Middle frontal gyrus (tissue), 1 donor: ENCODE results near the gene MPV17L2.

Experiments
- DNase-seq: peaks from one replicate; pipeline ENCODE4 v3.0.0-alpha.2; 2015; ENCODE audit warnings: low spot score; ENCODE audit errors: extremely low spot score

MPV17L2 gene

DNA sequence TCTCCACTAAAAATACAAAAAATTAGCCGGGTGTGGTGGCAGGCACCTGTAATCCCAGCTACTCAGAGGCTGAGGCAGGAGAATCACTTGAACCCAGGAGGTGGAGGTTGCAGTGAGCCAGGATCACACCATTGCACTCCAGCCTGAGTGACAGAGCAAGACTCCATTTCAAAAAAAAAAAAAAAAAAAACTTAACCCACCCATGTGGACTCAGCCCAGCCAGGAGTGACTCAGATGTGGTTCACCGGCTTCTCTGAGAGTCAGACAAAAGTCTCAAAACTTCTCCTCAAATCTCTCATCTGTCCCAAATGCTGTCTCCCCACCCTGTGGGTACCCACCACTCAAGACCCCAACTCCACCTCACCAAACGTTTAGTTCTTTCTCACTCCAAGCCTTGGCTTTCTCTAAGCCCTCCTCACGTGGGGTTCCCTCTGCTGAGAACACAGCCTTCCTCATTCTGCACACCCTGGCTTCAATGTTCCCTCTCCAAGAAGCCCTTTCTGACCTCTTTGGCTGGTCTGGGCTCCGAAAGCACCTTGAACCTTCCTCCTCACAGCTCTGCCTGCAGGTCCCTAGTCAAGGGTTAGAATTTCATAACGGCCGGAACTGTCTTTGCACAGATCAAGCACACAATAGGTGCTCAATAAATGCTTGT lies 21.9 kb downstream of the MPV17L2 start:
- no peak for DNase-seq

DNA sequence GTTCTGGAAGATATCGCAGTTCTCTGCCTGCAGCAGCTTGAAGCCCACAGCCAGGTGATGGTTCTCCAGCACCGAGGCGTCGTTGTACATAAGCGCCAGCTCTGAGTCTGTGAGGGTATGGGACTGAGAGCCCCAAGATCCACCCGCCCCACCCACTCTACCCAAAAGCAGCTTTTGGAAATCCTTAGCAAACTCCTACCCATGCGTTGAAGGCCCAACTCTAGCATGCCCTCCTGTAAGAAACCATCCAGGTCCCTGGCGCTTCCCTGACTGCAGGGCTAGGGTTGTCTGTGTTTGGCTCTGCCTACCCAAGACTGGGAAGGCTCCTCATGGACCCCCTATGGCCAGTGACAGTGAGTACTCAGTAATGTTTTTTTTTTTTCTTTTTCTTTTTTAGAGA lies 23.8 kb downstream of the MPV17L2 start:
- no peak for DNase-seq

DNA sequence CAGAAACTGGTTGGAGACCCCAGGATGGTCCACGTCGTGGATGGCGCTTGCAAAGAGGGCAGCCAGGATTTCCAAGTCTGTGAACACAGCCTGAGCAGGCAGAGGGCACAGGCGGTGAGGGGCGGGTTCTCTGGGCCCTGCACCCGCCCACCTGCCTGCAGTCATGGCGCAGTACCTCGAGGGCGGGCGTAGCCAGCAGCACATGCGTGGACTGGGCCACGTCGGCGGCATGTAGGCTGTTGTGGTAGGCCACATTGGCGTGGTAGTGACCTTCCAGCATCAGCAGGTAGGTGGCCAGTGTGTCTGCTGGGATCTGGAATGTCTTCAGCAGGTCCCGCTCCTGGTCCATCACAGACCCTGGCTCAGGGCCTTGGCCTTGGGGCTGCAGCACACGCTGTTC lies 25.1 kb downstream of the MPV17L2 start:
- DNase-seq = no peak

DNA sequence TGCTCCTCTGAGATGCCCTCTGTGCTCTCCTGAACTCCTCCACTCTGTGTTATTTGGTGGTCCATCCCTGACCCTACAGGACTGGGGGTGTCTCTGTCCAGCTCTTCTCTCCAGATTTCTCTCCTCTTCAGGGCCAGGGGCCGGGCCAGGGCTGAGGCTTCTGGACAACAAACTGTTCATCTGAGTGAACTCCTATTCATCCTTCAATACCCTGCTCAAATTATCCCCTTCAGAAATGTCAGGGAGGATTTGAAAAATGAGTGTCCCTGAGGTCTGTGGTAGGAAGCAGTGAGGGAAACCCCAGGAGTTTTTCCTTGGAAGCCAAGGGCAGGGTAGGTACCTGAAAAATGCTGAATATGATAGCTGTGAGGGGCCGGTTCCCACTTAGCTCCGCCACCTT lies 25.6 kb downstream of the MPV17L2 start:
- DNase-seq = no peak

DNA sequence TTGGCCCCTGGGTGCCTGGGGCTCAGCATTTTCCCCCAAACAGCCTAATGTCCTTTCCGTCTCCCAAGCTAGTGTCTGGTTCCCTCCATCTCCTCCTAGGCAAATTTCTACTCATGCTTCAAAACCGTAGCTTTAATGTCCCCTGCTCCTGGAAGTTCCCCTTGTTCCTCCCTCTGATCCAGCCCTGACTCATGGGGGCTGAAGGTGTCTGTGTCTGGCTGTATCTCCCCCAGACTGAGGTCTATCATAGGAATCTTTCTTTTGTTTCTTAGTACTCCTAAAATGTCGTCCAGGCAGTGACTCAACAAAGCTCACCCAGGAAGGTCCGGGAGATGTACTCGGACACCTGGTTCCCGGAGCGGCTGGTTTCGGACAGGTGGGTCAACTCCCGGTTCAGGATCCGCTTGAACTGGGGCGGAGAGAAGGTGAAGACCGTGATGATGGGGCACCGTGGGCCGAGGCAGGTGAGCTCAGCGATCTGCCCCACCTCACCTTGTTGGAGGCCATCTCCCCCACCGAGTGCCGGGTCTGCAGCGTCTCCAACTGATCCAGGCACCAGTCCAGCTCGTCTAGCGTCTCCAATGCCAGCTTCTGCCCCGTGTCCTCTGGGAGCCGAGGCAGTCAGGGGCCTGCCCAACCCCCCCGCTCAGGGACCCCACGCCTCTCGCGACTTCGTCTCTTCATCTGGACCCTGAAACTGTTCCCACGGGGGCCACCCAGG lies 27.1 kb downstream of the MPV17L2 start:
- DNase-seq = no peak

DNA sequence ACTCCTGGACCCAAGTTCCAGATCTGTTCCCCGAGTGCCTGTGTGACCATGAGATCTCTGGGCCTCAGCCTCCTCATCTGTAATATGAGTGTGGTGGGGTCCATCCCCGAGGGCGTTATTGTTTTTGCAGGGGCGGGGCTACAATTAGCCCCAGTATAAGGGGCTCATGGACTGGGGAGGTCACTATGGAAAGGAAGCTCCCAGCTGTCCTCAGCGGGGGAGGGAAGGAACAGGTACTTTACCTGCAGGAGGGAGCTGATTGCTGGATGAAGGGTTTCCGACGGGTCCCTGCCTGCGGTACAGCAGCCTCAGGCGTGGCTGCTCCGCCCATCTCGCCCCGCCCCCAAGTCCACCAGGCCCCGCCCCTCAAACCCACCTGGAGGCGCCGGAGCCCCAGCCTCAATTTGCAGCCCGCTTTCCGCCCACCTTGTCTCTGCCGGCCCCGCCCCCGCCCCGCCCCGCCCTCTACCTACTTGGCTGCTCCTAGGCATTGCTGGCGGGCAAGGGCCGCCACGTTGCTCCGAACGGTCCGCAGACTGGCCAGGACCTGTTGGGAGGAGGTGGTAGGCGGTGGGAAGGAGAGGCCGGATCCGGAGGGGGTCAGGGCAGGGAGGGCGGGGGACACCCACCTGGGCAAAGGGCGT lies 27.7 kb downstream of the MPV17L2 start:
- DNase-seq = no peak

DNA sequence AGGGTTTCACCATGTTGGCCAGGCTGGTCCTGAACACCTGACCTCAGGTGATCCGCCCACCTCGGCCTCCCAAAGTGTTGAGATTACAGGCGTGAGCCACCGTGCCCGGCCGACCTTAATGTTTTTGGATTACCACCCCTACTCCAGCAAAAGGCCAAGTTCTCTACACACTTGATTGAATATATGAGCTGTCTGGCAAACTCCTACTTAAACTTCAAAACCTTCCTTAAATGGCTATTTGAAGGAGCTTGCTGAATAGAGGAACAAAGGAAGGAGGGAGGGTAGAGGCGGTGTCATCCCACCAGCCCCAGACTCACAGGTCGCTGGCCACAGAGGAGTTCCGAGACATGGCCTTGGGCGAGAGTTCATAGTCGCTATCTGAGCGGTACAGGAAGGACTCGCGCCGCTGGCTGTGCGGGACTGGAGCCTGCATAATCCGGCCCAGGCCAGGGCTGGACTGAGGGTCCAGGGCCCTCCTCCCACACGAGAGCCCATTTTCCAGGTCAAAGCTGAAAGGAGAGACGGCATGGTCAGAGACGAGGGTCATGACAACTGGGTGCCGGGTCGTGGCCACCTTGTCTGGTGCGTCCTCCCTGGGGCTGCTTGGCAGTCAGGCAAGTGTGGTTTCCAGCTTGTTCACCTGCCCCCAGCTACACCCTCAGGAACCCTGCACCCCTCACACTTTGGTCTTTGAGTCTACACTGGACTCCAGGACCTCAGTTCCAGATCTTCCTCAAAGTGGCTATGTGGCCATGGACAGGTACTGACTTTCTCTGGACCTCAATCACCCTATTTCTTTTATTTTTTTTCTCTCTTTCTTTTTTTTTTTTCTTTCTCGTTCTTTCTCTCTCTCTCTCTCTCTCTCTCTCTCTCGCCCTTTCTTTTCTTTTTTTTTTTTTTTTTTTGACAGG lies 29.1 kb downstream of the MPV17L2 start:
- DNase-seq = no peak

DNA sequence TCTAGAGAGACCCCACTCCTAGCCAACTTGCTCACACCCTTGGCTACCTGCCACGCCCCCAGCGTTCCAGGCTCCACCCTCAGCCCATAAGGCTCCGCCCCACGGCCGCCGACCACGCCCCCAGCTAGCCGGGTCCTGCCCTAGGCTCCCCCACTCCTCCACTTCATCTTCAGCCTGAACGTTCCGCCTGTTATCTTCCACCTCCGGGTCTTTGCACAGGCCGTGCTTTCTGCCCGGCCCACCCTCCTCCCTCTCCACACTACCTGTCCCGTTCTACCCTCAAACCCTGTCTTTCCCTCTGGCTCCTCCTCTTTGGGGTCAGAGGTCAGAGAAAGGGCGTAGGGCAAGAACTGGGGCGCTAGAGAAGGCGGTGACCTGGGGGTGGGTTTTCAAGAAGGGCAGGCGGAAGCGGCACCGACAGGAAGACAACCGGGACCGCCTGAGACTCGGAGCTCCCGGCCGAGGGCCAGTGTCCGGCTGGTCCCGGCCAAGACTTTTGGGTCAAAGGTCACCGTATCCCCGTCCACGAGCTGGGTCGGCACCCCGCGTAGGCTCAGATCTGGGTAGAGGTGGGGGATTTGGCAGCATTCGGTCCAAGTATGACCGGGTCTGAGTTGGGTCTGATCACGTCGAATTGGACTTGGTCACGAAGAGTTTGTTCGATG lies 31.0 kb downstream of the MPV17L2 start:
- DNase-seq = no peak

DNA sequence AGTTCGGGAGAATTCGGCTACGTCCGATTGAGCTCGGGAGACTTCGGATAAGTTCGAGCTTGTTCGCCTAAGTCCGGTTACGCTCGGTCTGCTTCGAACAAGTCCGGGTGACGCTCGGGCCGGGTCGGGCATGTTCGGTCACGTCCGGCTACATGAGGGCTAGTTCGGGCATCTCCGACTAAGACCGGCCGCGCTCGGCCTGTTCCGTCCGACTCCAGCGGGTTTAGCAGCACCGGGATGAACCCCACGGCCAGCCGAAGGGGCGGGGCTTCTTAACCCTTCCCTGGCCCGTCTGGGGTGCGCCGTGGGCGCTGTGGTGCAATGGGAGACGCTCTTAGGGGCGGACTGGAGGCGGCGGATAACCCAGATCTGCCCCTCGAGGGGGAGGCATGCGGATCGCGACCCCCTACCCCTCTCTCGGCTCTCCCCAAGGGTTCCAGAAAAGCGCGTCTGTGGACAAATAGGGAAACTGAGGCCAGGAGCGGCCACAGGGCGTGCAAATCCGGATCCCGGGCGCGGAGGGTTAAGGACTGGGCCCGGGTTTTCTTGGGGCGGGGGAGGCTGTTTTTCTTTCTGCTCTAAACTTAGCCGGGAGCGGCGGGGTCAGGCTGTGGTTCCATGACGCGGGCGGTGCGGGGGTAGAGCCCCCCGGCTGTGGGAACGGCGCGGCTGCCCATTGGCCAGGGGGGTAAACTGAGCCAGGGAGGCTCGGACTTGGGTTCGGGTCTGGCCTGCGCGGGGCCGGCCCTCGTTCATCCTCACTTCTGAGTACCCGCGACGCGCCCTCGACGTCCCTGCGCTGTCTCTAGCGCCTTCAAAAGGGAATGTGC lies 31.7 kb downstream of the MPV17L2 start:
- peak; percentile 86 for DNase-seq

DNA sequence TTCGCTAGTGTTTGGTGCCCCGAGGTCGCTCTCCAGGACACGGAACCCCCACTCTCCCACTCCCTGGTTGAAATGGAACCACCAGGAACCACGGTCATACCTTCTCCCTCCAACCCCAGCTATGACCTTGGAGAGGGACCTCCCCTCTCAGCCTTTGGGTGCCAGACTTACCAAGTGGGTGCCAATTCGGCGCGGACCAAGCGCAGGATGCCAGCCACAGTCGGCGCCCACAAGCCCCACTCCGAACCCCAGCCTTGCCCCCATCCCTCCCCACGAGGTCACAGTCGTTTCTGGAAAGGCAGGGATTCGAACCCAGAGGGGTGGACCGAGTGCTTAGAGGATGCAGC lies 32.3 kb downstream of the MPV17L2 start:
- no peak for DNase-seq

DNA sequence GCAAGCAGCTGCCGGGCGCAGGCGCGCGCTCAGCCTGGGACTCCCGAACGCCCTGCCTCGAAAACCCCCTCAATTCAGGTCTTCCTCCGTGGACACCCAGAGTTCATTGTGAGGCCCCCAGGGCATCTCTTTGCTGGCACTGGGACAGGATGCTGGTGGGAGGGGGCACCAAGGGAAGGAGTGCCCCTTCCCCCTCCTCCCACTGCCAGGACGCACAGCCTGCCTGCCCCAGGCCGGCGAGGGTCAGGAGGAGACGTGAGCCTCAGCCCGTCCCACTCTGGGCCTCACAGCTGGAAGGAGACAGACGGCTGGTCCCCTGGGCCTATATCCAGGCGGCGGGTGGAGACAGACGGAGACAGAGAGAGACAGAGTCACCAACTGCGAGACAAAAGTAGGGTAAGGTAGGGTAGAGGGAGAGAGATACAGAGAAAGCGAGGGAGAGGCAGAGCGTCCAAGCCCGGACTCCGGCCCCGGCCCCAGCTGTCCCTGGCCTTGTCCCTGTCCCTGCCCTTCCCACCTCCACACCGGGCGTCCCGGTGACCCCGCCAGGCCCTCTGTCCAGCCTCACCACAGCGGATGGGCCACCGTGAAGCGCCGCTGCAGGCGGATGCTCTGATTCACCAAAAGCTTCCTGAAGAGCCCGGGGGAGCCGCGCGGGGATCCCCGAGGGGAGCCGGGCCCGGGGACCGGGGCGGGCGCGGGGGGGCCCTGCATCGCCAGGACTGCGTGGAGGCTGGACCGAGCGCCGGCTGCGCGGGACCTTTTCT lies 32.9 kb downstream of the MPV17L2 start, which contains the start of gene PDE4C:
Gene PDE4C (minus strand): TSS at position 737 of the 767 bp plus-strand sequence. CDS start 23 bp downstream, at position 714.
- no peak for DNase-seq

DNA sequence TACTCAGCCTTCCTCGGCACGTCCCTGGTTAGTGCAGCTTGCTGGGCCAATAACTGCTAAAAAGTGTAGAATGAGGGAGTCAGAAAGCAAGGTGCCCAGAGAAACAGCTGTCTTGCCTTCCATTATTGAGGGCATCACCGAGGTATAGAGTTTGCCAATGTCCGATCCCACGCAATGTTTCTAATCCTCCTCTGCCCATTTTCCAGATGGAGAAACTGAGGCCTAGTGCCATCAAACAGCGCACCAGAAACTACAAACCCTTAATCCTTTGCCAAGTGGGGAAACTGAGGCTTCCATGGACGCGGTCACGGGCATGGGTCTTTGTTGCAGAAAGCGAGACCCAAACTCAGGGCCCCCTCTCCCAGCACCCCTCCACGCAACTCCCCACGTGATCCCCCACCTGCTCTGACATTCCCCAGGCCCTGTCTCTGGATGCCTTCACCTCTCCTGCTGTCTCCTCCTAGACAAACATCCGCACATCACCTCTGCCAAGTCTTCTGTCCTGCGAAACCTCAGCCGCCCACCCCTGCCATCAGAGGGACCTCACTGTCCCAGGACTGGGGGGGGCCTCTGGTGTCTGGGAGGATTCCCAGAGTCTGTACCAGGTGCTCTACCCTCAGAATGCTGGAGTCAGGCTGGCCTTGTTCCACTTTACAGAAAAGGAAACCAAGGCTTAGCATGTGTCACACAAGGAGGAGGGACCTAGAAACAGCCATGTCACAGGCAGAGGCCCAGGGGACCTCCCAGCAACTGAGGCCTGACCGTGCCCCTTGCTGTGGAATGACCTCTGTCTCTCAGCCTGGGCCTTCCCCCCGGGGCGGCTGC lies 34.1 kb downstream of the MPV17L2 start:
- DNase-seq = no peak

DNA sequence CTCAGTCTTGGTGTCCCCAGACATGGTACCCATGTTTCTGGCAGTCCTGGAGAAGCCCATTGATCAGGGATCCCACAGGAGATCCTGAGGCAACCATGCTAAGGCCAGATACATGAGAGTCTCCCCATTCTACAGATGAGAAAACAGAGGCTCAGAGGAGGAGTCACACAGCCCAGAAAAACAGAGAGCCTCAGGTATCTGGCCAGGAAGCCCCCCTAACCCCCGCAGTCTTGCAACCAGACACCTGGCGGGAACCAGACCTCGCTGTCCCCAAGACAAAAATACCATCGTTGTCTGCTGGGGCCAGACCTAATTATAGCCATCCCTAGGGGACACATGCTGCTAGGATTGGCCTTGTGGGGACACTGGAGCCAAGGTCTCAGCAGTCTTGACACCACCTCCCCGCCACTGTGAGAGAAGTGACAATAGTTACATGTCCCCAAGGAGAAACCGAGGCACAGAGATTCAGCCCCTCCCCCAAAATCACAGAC lies 34.8 kb downstream of the MPV17L2 start:
- DNase-seq = no peak

DNA sequence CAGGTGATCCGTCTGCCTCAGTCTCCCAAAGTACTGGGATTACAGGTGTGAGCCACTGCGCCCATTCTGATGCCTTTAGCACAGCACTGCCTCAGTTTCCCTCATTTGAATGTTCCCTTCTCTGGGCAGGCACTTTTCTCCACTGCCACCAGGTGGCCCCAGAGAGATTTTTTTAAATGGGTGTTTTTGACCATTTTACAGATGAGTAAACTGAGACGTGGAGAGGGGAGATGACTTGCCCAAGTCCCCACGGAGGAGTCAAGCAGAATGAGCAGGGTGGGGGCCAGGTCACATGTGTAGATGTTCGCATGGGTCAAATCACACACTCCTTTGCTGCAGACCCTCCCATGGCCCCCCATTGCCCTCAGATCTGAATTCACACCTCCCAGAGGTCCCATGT lies 36.5 kb downstream of the MPV17L2 start:
- DNase-seq = no peak

DNA sequence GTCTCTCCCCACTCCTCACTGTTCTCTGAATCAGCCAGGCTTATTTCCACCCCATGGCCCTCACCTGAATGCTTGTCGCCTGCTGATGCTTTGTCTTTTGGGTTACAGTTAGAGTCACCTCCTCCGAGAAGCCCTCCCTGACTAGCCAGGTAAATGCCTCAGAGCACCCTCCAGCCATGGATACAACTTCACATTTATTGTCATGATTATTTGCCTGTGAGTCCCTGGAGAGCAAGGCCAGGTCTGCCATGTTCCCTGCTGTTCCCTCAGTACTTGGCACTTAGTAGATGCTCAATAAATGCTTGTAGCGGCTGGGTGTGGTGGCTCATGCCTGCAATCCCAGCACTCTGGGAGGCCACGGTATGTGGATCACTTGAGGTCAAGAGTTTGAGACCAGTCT lies 36.9 kb downstream of the MPV17L2 start:
- no peak for DNase-seq

DNA sequence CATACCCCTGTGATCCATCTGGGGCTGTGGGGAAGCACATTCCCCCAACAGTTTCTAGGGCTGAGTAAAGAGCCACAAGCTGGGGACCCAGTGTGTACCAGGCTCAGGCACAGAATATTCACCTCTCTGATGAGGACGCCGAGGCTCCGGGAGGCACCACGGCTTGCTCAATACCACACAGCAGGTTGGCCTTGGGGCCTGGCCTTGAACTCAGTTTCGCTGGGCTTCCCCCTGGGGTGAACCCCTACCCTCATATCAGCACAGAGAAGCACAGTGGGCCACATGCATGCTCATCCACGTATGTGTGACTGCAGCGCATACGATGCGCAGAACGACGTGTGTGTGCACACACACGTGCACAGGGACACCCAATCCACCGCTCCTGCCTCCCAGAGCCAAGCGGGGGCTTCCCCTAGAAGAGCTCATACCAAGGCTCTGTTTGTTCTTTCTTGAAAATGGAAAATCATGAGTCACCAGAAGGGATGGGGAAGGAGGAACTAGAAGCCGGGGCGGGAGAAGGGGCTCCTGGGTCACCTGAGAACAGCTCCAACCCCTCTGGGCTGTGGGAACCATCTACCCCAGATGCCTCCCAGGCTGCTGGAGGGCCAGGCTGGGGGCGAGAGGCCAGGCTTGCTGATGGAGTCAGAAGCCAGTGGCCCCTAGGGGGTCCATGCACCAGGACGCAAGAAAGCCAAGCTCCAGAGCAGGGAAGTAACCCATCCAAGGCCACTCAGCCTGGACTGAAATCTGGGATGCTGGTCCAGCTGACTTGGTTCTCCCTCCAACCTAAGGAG lies 38.1 kb downstream of the MPV17L2 start:
- no peak for DNase-seq

DNA sequence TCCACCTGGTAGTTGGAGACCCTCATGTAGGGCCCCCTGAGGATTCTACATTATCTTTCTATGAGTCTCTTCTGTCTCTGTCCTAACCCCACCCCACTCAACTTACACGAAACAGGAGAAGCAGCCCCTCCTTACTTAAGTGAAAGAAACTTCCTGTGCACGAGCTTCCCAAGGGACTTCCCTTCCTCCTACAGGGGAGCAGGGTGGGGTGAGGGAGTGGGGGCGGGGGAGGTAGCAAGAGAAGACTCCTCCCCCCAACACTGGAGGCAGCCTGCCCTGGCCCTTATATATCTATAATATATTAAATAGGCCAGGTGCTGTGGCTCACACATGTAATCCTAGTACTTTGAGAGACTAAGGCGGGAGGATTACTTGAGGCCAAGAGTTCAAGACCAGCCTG lies 38.8 kb downstream of the MPV17L2 start:
- DNase-seq = no peak
